ENCODE measurements around the gene PSMA6.

DNA sequence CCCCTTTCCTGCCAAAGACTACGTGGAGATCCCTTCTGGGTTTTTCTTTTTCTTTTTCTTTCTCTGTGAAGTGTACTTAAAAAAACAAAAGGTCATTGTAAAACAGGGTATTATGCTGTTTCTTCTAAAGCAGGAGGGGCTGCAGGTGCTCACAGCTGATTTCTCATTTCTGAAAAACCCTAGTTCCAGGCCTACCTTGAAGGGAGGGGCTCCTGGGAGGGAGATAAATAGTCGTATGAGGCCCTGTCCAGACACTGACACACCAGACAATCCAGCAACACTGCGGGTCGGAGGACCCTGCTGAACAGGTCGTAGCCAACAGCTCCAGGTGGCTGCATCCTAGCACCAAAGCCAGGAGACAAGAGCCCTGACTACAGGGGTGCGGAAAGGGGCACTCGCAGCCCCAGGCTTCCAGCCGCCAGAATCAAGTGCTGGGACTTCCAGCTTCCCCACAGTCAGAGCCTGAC lies 41.1 kb downstream of the PSMA6 start:
- TF ChIP-seq POLR2A (IDR thresholded peaks at IDR 0.05; ENCODE audit: insufficient read depth in 1 of 2, low read depth in 2 of 2, low read length in 2 of 2) (no peak; a peak in 1 of 4 replicates), FIP1L1 (IDR thresholded peaks at IDR 0.05; ENCODE audit: borderline replicate concordance, insufficient read depth, low read depth, low read length) (no peak), MXI1 (IDR thresholded peaks at IDR 0.05; ENCODE audit: borderline replicate concordance, low read depth, low read length) (no peak), KLF9 (CRISPR knock-in tag; IDR thresholded peaks at IDR 0.05; ENCODE audit: low read depth) (no peak), ISL2 (CRISPR knock-in tag; IDR thresholded peaks at IDR 0.05) (0 out of 2 replicates have a peak, but pooled peaks have one; percentile 3), MYC (CRISPR knock-in tag; IDR thresholded peaks at IDR 0.05; ENCODE audit: borderline replicate concordance) (no peak), ZNF333 (CRISPR knock-in tag; IDR thresholded peaks at IDR 0.05; ENCODE audit: borderline replicate concordance) (no peak), CEBPG (CRISPR knock-in tag; IDR thresholded peaks at IDR 0.05) (no peak), ZNF883 (CRISPR knock-in tag; IDR thresholded peaks at IDR 0.05; ENCODE audit: not compliant biosample characterization) (no peak)
- TF ChIP-seq, protein P1, sequence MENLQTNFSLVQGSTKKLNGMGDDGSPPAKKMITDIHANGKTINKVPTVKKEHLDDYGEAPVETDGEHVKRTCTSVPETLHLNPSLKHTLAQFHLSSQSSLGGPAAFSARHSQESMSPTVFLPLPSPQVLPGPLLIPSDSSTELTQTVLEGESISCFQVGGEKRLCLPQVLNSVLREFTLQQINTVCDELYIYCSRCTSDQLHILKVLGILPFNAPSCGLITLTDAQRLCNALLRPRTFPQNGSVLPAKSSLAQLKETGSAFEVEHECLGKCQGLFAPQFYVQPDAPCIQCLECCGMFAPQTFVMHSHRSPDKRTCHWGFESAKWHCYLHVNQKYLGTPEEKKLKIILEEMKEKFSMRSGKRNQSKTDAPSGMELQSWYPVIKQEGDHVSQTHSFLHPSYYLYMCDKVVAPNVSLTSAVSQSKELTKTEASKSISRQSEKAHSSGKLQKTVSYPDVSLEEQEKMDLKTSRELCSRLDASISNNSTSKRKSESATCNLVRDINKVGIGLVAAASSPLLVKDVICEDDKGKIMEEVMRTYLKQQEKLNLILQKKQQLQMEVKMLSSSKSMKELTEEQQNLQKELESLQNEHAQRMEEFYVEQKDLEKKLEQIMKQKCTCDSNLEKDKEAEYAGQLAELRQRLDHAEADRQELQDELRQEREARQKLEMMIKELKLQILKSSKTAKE (CRISPR knock-in tag; IDR thresholded peaks at IDR 0.05; ENCODE audit: borderline replicate concordance), result no peak
- TF ChIP-seq, protein P2, sequence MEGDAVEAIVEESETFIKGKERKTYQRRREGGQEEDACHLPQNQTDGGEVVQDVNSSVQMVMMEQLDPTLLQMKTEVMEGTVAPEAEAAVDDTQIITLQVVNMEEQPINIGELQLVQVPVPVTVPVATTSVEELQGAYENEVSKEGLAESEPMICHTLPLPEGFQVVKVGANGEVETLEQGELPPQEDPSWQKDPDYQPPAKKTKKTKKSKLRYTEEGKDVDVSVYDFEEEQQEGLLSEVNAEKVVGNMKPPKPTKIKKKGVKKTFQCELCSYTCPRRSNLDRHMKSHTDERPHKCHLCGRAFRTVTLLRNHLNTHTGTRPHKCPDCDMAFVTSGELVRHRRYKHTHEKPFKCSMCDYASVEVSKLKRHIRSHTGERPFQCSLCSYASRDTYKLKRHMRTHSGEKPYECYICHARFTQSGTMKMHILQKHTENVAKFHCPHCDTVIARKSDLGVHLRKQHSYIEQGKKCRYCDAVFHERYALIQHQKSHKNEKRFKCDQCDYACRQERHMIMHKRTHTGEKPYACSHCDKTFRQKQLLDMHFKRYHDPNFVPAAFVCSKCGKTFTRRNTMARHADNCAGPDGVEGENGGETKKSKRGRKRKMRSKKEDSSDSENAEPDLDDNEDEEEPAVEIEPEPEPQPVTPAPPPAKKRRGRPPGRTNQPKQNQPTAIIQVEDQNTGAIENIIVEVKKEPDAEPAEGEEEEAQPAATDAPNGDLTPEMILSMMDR (CRISPR knock-in tag; IDR thresholded peaks at IDR 0.05), result no peak
